ENCODE data around the gene ZNF516. TPM values are rescaled to one million over a fixed set of nuclear protein-coding genes. Genes with fewer than 3 reads are reported as not detected.

Gene ZNF516
- total RNA-seq, 3 donors from 2014 or later (not counting 1 experiment from before 2014, with no cell fraction given) = 49.1 to 60.0 (median 52.4) TPM

- H3K27me3 Mint-ChIP-seq (ENCODE audit: low read depth in 2 of 2) = no peaks in the 10 kb centered on the region
- no peak overlapping the region for H3K27ac ChIP-seq (ENCODE audit: low read length)
Observed at GRCh38 chr18:76376225-76376624, 118.8 kb downstream of the ZNF516 start.

GRCh38 chr18:76374330-76375281, 120.4 kb downstream of the ZNF516 start:
- intact Hi-C loops (cut with micrococcal nuclease) = no loop called here
- H3K9me3 Mint-ChIP-seq = no peaks in the 10 kb centered on the region
- H3K36me3 Mint-ChIP-seq = no peaks in the 10 kb centered on the region
- Histone ChIP-seq H3K9me3 (ENCODE audit: control insufficient read depth, insufficient read depth, low read length) (no peaks in the 10 kb centered on the region), H3K27me3 (ENCODE audit: control insufficient read depth, insufficient read depth, low read length) (no peaks in the 10 kb centered on the region), H3K4me3 (ENCODE audit: low read length) (no peak overlapping the region), H3K4me1 (ENCODE audit: control insufficient read depth, insufficient read depth, low read length) (peaks cover 28% of the 10 kb centered on the region), H3K27ac (ENCODE audit: low read length) (peak overlapping the region; percentile 7), H3K36me3 (ENCODE audit: control insufficient read depth, insufficient read depth, low read length) (peaks cover 13% of the 10 kb centered on the region)
- H3K4me1 Mint-ChIP-seq = peaks cover 48 to 52% of the 10 kb centered on the region in 2 donors
- H3K4me3 Mint-ChIP-seq = peak overlapping the region; percentile 51
- H3K27ac Mint-ChIP-seq = peak overlapping the region; percentile 10 to 67
- 26% methylated on average over 11 of the region's 12 CpGs for WGBS (ENCODE audit: insufficient coverage)
- peak; percentile 45 to 69 (median 67) for ATAC-seq
- TF ChIP-seq CTCF (IDR thresholded peaks at IDR 0.05) = no peak
- no peaks in the 10 kb centered on the region for H3K27me3 Mint-ChIP-seq (ENCODE audit: low read depth in 2 of 2)
- DNase-seq = peak in 1 of 2 donors; percentile 50

More at GRCh38 chr18:76376225-76376624, 118.8 kb downstream of the ZNF516 start:
- TF ChIP-seq CTCF (IDR thresholded peaks at IDR 0.05) = no peak
- Histone ChIP-seq H3K36me3 (ENCODE audit: control insufficient read depth, insufficient read depth, low read length) (no peaks in the 10 kb centered on the region), H3K4me3 (ENCODE audit: low read length) (no peak overlapping the region), H3K27me3 (ENCODE audit: control insufficient read depth, insufficient read depth, low read length) (no peaks in the 10 kb centered on the region), H3K4me1 (ENCODE audit: control insufficient read depth, insufficient read depth, low read length) (peaks cover 28% of the 10 kb centered on the region), H3K9me3 (ENCODE audit: control insufficient read depth, insufficient read depth, low read length) (no peaks in the 10 kb centered on the region)
- peaks cover 6% of the 10 kb centered on the region for H3K36me3 Mint-ChIP-seq
- no peak overlapping the region for H3K4me3 Mint-ChIP-seq
- H3K4me1 Mint-ChIP-seq = peaks cover 42 to 51% of the 10 kb centered on the region in 2 donors
- no peaks in the 10 kb centered on the region for H3K9me3 Mint-ChIP-seq
- ATAC-seq = no peak
- WGBS (ENCODE audit: insufficient coverage) = 89% methylated on average over 2 of the region's 2 CpGs
- H3K27ac Mint-ChIP-seq = peak overlapping the region; percentile 48 to 67
- intact Hi-C loops (cut with micrococcal nuclease) = no loop called here
- DNase-seq = no peak

GRCh38 chr18:76373297-76373696, 121.7 kb downstream of the ZNF516 start:
- H3K4me1 Mint-ChIP-seq = peaks cover 57 to 63% of the 10 kb centered on the region in 2 donors
- WGBS (ENCODE audit: insufficient coverage) = 93% methylated on average over 5 of the region's 5 CpGs

More at GRCh38 chr18:76373297-76373696, 121.7 kb downstream of the ZNF516 start:
- no peak overlapping the region for H3K4me3 ChIP-seq (ENCODE audit: low read length)
- H3K27ac ChIP-seq (ENCODE audit: low read length) = no peak overlapping the region
- H3K9me3 ChIP-seq (ENCODE audit: control insufficient read depth, insufficient read depth, low read length) = no peaks in the 10 kb centered on the region
- Mint-ChIP-seq H3K9me3 (no peaks in the 10 kb centered on the region), H3K36me3 (no peaks in the 10 kb centered on the region), H3K27me3 (ENCODE audit: low read depth in 2 of 2) (no peaks in the 10 kb centered on the region), H3K4me3 (no peak overlapping the region), H3K27ac (peak overlapping the region in 1 of 2 donors; percentile 67)
- no peaks in the 10 kb centered on the region for H3K27me3 ChIP-seq (ENCODE audit: control insufficient read depth, insufficient read depth, low read length)
- TF ChIP-seq CTCF (IDR thresholded peaks at IDR 0.05) = no peak
- peaks cover 28% of the 10 kb centered on the region for H3K4me1 ChIP-seq (ENCODE audit: control insufficient read depth, insufficient read depth, low read length)
- ATAC-seq = no peak
- no peak for DNase-seq
- H3K36me3 ChIP-seq (ENCODE audit: control insufficient read depth, insufficient read depth, low read length) = peaks cover 14% of the 10 kb centered on the region
- intact Hi-C loops (cut with micrococcal nuclease) = no loop called here
